Putamen (tissue), 1 donor: ENCODE measurements around the gene CROCC.
A peak's percentile ranks its signal among the peaks of the same experiment; 100 is the strongest.

Source experiments
- DNase-seq: peaks from one replicate; pipeline ENCODE4 v3.0.0-alpha.2; 2016; ENCODE audit warnings: low spot score

The CROCC gene

DNA sequence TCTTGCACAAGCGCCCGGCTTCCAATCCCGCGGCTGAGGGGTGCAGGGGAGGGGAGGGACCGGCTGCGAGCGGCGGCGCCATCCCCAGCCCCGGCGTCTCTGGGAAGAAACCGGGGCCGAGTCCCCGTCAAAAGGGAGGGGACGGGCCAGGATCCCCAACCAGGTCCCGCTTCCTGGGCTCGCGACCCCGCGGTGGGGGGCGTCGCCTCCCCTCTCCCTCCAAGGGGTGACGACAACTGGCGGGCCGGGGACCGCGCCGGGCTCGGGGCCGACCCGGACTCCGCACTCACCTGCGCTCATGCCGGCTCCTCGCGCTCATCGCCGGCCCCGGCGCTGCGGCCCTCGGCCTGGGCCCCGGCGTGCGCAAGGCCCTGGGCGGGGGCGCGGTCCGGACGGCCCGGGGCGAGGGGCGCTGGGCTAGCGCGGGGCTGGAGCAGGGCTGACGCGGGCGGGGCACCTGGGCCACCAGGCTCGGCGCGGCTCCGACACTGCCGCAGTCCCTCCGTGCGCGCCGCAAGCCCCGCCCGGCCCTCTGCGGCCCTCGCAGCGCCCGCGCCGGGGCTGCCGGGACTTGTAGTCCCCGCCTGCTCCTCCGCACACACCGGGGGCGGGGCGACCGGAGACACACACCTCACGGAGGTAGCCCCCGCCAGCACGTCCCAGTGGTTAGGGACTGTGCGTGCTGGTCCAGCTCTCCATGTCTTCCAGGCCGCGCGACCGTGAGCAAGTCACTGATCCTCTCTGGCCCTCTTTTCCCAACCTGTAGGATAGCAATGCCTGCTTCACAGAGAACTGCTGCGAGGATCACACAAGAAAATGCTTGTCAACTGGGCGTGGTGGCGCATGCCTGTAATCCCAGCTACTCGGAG is 89.9 kb downstream of the CROCC start, which contains the start of gene ATP13A2:
Gene ATP13A2 (minus strand): TSS at position 490 of the 869 bp plus-strand sequence. CDS start 190 bp downstream, at position 300.
- DNase-seq: peak; percentile 88

- no peak for DNase-seq
Measured at GRCh38 chr1:17012775-17013490, 91.2 kb downstream of the CROCC start.

DNA sequence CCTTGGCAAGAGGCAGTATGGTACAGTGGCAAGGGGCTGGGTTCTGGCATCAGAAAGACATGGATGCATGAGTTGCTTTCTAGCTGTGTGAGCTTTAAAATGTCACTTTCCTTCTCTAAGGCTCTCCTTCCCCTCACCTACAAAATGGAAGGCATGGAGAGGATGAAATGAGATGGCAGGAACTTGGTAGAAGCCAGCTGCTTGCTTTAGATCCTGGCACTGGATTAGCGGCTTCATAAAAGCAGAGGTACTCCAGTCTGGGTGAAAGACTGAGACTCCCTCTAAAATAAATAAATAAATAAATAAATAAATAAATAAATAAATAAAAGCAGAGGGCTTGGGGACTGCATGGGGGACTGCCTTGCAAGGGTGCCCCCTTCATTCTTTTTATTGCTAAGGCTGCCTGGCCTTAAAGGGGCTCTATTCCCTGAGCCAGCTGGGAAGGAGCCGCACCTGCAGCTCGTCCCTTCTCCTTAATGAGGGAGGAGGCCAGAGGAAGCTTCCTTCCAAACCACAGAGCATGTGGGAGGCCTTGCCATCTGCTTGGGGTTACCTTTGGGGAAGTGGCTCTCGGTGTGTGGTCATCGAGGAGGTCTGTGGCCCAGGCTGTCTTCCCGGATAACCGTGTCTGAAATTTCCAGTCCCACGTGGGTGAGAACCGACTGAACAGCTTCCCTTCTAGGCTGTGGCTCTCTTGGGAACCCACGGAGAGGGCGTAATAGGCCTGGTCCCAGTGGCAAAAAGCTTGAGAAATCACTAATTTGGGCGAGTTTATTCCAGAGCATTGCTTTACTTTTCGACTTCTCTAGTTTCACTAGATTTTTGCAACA is 92.0 kb downstream of the CROCC start:
- DNase-seq: no peak

GRCh38 chr1:17014671-17015567 is 93.2 kb downstream of the CROCC start:
- no peak for DNase-seq

DNA sequence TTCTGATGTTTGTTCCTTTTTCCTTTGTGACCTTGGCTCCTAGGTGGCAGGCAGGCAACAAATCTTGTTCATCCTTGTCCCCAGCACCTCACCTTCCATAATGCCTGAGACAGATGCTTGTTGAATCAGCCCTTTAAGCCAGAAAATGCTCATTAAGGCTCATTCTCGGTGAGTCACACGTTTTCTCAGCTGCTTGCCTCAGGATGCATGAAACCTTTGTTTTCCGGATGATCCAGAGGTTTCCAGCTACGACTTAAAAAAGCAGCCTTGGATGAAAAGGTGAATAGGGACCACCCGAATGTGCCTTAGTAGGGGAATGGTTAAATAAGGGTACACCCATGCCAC is 94.6 kb downstream of the CROCC start:
- DNase-seq: no peak

DNA sequence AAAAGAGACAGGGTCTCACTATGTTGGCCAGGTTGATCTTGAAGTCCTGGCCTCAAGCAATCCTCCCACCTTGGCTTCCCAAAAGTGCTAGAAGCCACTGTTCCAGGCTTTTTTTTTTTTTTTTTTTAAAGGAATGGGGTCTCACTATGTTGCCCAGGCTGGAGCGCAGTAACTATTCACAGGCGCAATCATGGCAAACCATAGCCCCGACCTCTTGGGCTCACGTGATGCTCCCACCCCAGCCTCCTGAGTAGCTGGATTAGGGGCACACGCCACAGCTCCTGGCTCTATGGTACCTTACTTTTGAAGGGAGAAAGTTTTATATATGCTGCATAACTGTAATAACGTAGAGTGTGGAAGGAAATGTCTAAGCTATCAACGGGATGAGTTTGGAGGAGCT is 95.7 kb downstream of the CROCC start:
- no peak for DNase-seq

DNA sequence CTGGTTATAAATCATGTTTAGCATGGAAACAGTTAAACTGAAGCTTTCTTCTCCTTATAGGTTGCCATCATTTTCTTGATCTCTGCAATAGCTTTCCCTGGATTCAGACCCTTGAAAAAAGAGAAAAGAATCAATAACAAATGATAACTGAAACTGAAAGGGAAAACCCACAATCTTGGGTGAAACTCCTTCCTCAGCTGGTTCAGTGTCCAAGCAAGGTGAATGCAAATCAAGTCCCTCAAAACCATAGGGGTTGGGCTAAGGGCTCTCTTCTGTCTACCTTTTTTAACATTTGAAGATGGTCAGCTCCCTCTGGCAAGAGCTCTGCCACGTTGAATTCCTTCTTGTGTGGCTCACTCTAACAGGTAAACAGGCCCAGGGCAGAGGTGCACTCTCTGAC is 97.1 kb downstream of the CROCC start:
- DNase-seq: no peak

- no peak for DNase-seq
Measured at GRCh38 chr1:17020502-17020901, 98.8 kb downstream of the CROCC start.

- DNase-seq: no peak
Measured at GRCh38 chr1:17021896-17022295, 100.2 kb downstream of the CROCC start.
